HepG2 (cell line): ENCODE results near the gene SYN1. TPM values are rescaled to one million over a fixed set of nuclear protein-coding genes. Genes with fewer than 3 reads are reported as not detected.

Experiments
- CAMTA2 ChIP-seq: sonication (generic); formaldehyde crosslinking; IDR thresholded peaks from 2 replicates; pipeline ENCODE4 v1.4.0; 2020; ENCODE audit warnings: mild to moderate bottlenecking, missing genetic modification reagents, borderline replicate concordance
- EP300 ChIP-seq, 3 experiments: sonication (generic) in 1 of 3; formaldehyde crosslinking in 1 of 3; IDR thresholded peaks; 2 replicates each; pipeline versions ENCODE4 v1.5.1 to v1.6.1; 2011 to 2020; ENCODE audit warnings: low read depth in 2 of 3, low read length in 2 of 3, borderline replicate concordance in 1 of 3, improper control_type of control experiment in 1 of 3, mild to moderate bottlenecking in 1 of 3, missing genetic modification reagents in 1 of 3, moderate library complexity in 1 of 3
- KDM6A ChIP-seq: IDR thresholded peaks from 2 replicates; pipeline ENCODE4 v1.6.1; 2016; ENCODE audit warnings: low read depth
- KLF15 ChIP-seq: sonication (generic); formaldehyde crosslinking; IDR thresholded peaks from 2 replicates; pipeline ENCODE4 v1.8.1; 2023; ENCODE audit warnings: borderline replicate concordance, mild to moderate bottlenecking, inconsistent platforms, missing genetic modification reagents, mixed read lengths
- NFYC ChIP-seq: IDR thresholded peaks from 2 replicates; pipeline ENCODE4 v1.6.1; 2016; ENCODE audit warnings: missing genetic modification reagents, missing compliant biosample characterization
- RAD21 ChIP-seq: fragments of 450-650 bp; formaldehyde crosslinking; IDR thresholded peaks from 2 replicates; pipeline ENCODE4 v1.5.0; 2020; ENCODE audit warnings: mild to moderate bottlenecking
- SAP130 ChIP-seq: IDR thresholded peaks from 2 replicates; pipeline ENCODE4 v1.6.1; 2016; ENCODE audit warnings: low read depth
- ZBTB20 ChIP-seq: sonication (generic); formaldehyde crosslinking; IDR thresholded peaks from 2 replicates; pipeline ENCODE4 v1.8.1; 2023; ENCODE audit warnings: missing genetic modification reagents, low read depth, mild to moderate bottlenecking, borderline replicate concordance
- ZMYM3 ChIP-seq: sonication (generic); formaldehyde crosslinking; IDR thresholded peaks from 2 replicates; pipeline ENCODE4 v1.5.1; 2020; ENCODE audit warnings: mild to moderate bottlenecking, missing genetic modification reagents
- ZMYM4 ChIP-seq: sonication (generic); formaldehyde crosslinking; IDR thresholded peaks from 2 replicates; pipeline ENCODE4 v1.8.1; 2023; ENCODE audit warnings: mild to moderate bottlenecking, missing genetic modification reagents
- ZNF550 ChIP-seq: sonication (generic); formaldehyde crosslinking; IDR thresholded peaks from 2 replicates; pipeline ENCODE4 v1.4.0; 2020; ENCODE audit warnings: mild to moderate bottlenecking, missing genetic modification reagents, borderline replicate concordance
- ZNF577 ChIP-seq: sonication (generic); formaldehyde crosslinking; IDR thresholded peaks from 2 replicates; pipeline ENCODE4 v1.4.0; 2020; ENCODE audit warnings: mild to moderate bottlenecking, low read depth, missing genetic modification reagents, borderline replicate concordance
- polyA plus RNA-seq, 8 experiments: library from polyadenylated mRNA; depleted of rRNA in 3 of 8; stranded (reverse) in 7 of 8; unstranded in 1 of 8; fragments of >200 nt; fragmentation: Illumina TruSeq in 4 of 8; extraction: Trizol in 4 of 8; gene quantifications; 2 replicates each; pipeline versions ENCODE4 v1.2.1 to v1.2.3, GENCODE V29; 2011 to 2016; ENCODE audit warnings: low read depth in 4 of 8, missing spikeins in 1 of 8, mixed read lengths in 1 of 8; ENCODE audit not compliant: insufficient read depth in 1 of 8
- total RNA-seq, 5 experiments: library from RNA; depleted of rRNA; stranded (reverse); fragments of >200 nt; fragmentation: Illumina TruSeq; extraction: Trizol; gene quantifications; 2 replicates each; pipeline ENCODE4 v1.2.3, GENCODE V29; 2016; ENCODE audit warnings: low read depth in 1 of 5
- TF ChIP-seq, protein P1 (sequence below): sonication (generic); formaldehyde crosslinking; IDR thresholded peaks from 2 replicates; pipeline ENCODE4 v1.4.0; 2020; ENCODE audit warnings: missing genetic modification reagents
- TF ChIP-seq, protein P2 (sequence below): sonication (generic); formaldehyde crosslinking; IDR thresholded peaks from 2 replicates; pipeline ENCODE4 v1.4.0; 2020; ENCODE audit warnings: mild to moderate bottlenecking, missing genetic modification reagents
- TF ChIP-seq, protein P3 (sequence below): sonication (generic); formaldehyde crosslinking; IDR thresholded peaks from 2 replicates; pipeline ENCODE4 v1.9.0; 2021; ENCODE audit warnings: missing genetic modification reagents, borderline replicate concordance
- TF ChIP-seq, protein P4 (sequence below): sonication (generic); formaldehyde crosslinking; IDR thresholded peaks from 2 replicates; pipeline ENCODE4 v1.5.0; 2020; ENCODE audit warnings: missing genetic modification reagents, mild to moderate bottlenecking, borderline replicate concordance

SYN1 gene
- total and polyA plus RNA-seq, 2 of the 13 experiments (the other 11 are each of a cell fraction or from before 2014, with no cell fraction given), result not detected

DNA sequence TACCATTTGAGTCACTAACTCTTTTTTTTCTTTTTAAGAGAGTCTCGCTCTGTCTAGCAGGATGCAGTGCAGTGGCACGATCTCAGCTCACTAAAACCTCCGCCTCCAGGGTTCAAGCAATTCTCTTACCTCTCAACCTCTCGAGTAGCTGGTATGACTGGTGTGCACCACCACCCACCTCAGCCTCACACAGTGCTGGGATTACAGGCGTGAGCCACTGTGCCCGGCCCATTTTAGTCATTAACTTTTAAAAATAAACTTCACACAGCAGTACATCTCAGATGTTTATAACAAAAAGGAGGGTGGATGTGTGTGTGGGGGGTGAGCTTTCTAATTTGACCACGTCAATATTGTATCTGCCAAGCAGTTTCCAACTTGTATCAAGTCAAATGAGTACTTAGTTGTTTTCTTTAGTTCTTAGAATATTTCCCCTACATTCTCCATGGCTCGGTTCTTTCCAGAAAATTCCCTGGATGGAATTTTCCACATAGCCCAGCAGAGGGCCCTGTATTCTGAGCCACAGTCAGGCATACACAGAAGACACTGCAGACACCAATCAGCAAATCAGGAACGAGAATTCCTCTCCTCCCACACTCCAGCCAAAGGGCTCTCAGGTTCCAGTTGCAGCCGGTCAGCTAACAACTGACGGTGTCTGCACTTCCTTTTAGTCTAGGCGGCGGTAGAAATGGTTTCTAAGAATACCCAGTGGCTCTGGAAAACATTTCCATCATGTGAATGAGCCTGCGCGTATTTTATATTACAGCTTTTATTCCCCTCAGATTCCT lies 78.7 kb downstream of the SYN1 start (continued):
- TF ChIP-seq, protein P1, sequence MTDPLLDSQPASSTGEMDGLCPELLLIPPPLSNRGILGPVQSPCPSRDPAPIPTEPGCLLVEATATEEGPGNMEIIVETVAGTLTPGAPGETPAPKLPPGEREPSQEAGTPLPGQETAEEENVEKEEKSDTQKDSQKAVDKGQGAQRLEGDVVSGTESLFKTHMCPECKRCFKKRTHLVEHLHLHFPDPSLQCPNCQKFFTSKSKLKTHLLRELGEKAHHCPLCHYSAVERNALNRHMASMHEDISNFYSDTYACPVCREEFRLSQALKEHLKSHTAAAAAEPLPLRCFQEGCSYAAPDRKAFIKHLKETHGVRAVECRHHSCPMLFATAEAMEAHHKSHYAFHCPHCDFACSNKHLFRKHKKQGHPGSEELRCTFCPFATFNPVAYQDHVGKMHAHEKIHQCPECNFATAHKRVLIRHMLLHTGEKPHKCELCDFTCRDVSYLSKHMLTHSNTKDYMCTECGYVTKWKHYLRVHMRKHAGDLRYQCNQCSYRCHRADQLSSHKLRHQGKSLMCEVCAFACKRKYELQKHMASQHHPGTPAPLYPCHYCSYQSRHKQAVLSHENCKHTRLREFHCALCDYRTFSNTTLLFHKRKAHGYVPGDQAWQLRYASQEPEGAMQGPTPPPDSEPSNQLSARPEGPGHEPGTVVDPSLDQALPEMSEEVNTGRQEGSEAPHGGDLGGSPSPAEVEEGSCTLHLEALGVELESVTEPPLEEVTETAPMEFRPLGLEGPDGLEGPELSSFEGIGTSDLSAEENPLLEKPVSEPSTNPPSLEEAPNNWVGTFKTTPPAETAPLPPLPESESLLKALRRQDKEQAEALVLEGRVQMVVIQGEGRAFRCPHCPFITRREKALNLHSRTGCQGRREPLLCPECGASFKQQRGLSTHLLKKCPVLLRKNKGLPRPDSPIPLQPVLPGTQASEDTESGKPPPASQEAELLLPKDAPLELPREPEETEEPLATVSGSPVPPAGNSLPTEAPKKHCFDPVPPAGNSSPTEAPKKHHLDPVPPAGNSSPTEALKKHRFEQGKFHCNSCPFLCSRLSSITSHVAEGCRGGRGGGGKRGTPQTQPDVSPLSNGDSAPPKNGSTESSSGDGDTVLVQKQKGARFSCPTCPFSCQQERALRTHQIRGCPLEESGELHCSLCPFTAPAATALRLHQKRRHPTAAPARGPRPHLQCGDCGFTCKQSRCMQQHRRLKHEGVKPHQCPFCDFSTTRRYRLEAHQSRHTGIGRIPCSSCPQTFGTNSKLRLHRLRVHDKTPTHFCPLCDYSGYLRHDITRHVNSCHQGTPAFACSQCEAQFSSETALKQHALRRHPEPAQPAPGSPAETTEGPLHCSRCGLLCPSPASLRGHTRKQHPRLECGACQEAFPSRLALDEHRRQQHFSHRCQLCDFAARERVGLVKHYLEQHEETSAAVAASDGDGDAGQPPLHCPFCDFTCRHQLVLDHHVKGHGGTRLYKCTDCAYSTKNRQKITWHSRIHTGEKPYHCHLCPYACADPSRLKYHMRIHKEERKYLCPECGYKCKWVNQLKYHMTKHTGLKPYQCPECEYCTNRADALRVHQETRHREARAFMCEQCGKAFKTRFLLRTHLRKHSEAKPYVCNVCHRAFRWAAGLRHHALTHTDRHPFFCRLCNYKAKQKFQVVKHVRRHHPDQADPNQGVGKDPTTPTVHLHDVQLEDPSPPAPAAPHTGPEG (CRISPR knock-in tag), result no peak
- TF ChIP-seq CAMTA2 (CRISPR knock-in tag), result no peak
- TF ChIP-seq RAD21, result no peak
- TF ChIP-seq ZBTB20 (CRISPR knock-in tag), result no peak
- TF ChIP-seq, protein P2, sequence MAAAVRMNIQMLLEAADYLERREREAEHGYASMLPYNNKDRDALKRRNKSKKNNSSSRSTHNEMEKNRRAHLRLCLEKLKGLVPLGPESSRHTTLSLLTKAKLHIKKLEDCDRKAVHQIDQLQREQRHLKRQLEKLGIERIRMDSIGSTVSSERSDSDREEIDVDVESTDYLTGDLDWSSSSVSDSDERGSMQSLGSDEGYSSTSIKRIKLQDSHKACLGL (CRISPR knock-in tag), result no peak
- no peak for TF ChIP-seq EP300 (IDR thresholded peaks at IDR 0.05; ENCODE audit: low read depth in 2 of 2, low read length in 2 of 2)
- no peak for TF ChIP-seq EP300 (CRISPR knock-in tag; IDR thresholded peaks at IDR 0.05; ENCODE audit: borderline replicate concordance)
- TF ChIP-seq, protein P3, sequence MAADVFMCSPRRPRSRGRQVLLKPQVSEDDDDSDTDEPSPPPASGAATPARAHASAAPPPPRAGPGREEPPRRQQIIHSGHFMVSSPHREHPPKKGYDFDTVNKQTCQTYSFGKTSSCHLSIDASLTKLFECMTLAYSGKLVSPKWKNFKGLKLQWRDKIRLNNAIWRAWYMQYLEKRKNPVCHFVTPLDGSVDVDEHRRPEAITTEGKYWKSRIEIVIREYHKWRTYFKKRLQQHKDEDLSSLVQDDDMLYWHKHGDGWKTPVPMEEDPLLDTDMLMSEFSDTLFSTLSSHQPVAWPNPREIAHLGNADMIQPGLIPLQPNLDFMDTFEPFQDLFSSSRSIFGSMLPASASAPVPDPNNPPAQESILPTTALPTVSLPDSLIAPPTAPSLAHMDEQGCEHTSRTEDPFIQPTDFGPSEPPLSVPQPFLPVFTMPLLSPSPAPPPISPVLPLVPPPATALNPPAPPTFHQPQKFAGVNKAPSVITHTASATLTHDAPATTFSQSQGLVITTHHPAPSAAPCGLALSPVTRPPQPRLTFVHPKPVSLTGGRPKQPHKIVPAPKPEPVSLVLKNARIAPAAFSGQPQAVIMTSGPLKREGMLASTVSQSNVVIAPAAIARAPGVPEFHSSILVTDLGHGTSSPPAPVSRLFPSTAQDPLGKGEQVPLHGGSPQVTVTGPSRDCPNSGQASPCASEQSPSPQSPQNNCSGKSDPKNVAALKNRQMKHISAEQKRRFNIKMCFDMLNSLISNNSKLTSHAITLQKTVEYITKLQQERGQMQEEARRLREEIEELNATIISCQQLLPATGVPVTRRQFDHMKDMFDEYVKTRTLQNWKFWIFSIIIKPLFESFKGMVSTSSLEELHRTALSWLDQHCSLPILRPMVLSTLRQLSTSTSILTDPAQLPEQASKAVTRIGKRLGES (CRISPR knock-in tag), result no peak
- TF ChIP-seq KDM6A (CRISPR knock-in tag), result no peak
- TF ChIP-seq ZMYM4 (CRISPR knock-in tag), result 0 out of 2 replicates have a peak, but pooled peaks have one; percentile 22
- TF ChIP-seq, protein P4, sequence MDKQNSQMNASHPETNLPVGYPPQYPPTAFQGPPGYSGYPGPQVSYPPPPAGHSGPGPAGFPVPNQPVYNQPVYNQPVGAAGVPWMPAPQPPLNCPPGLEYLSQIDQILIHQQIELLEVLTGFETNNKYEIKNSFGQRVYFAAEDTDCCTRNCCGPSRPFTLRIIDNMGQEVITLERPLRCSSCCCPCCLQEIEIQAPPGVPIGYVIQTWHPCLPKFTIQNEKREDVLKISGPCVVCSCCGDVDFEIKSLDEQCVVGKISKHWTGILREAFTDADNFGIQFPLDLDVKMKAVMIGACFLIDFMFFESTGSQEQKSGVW, result no peak
- TF ChIP-seq SAP130, result peak; percentile 52
- peak; percentile 35; the same call in 1 of the 2 replicates for TF ChIP-seq NFYC (CRISPR knock-in tag)
- TF ChIP-seq KLF15 (CRISPR knock-in tag), result peak; percentile 57; the same call in 1 of the 2 replicates
- no peak for TF ChIP-seq ZNF577
- no peak for TF ChIP-seq ZMYM3 (CRISPR knock-in tag)
- TF ChIP-seq ZNF550, result no peak
